Epithelial cell of proximal tubule (primary cell): ENCODE measurements around the gene WDSUB1. TPM values are rescaled to one million over a fixed set of nuclear protein-coding genes. Genes with fewer than 3 reads are reported as not detected.
A peak's percentile ranks its signal among the peaks of the same experiment; 100 is the strongest.

Experiments used
- DNase-seq: peaks from one replicate; pipeline ENCODE4 v3.0.0-alpha.2; 2011; ENCODE audit warnings: low read depth
- H3K4me3 ChIP-seq: 2 replicates; pipeline ENCODE4 v1.5.1; 2011; ENCODE audit warnings: low read depth, mild to moderate bottlenecking, low read length
- total RNA-seq: library from RNA; depleted of rRNA; stranded (reverse); fragments of >200 nt; gene quantifications from 2 replicates; pipeline ENCODE4 v1.2.3, GENCODE V29; 2015
- TF ChIP-seq, protein P1 (sequence below): conservative IDR thresholded peaks from 2 replicates; pipeline ENCODE4 v1.5.1; 2012; ENCODE audit warnings: low read depth, mild to moderate bottlenecking, low read length

Gene WDSUB1
- total RNA-seq, 1 donor from 2014 or later, result 2.2 TPM

DNA sequence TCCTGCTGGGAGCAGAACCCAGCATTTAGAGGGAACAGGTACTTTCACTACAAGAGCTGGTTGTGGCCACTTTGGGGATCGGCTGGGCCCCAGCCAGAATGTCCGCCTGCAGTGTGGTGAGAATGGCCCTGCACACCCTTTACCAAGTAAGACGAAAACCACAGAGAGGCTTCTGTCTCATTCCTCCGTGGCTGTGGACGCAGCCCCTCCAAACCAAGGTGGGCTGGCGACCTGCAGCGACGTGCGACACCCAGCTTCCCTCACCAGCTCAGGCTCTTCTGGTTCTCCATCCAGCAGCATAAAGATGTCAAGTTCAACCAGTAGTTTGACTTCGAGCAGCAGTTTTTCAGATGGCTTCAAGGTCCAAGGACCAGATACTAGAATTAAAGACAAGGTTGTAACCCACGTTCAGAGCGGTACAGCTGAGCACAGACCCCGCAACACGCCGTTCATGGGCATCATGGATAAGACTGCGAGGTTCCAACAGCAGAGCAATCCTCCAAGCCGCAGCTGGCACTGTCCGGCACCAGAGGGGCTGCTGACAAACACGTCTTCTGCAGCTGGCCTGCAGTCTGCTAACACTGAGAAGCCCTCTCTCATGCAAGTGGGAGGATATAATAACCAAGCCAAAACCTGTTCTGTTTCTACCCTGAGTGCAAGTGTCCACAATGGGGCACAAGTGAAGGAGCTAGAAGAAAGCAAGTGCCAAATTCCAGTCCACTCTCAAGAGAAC lies 56.2 kb downstream of the WDSUB1 start:
- H3K4me3 ChIP-seq, result no peak overlapping the region
- TF ChIP-seq, protein P1, sequence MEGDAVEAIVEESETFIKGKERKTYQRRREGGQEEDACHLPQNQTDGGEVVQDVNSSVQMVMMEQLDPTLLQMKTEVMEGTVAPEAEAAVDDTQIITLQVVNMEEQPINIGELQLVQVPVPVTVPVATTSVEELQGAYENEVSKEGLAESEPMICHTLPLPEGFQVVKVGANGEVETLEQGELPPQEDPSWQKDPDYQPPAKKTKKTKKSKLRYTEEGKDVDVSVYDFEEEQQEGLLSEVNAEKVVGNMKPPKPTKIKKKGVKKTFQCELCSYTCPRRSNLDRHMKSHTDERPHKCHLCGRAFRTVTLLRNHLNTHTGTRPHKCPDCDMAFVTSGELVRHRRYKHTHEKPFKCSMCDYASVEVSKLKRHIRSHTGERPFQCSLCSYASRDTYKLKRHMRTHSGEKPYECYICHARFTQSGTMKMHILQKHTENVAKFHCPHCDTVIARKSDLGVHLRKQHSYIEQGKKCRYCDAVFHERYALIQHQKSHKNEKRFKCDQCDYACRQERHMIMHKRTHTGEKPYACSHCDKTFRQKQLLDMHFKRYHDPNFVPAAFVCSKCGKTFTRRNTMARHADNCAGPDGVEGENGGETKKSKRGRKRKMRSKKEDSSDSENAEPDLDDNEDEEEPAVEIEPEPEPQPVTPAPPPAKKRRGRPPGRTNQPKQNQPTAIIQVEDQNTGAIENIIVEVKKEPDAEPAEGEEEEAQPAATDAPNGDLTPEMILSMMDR, result no peak
- no peak for DNase-seq

DNA sequence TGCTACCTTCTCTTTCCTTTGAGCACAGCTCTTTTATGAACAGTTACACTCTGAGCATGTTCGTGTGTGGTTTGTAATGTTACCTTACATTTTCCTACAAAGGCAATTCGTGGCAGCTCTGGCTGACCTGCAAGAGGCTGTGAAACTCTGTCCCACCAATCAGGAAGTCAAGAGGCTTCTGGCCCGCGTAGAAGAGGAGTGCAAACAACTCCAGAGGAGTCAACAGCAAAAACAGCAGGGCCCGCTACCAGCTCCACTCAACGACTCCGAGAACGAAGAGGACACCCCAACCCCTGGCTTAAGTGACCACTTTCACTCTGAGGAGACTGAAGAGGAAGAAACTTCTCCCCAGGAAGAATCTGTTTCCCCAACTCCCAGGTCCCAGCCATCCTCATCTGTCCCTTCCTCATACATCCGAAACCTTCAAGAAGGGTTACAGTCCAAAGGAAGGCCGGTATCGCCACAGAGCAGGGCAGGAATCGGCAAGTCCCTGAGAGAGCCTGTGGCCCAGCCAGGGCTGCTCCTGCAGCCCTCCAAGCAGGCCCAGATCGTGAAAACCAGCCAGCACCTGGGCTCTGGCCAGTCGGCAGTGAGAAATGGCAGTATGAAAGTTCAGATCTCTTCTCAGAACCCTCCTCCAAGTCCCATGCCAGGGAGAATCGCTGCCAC lies 56.9 kb downstream of the WDSUB1 start:
- TF ChIP-seq, protein P1, result no peak
- no peak for DNase-seq
- H3K4me3 ChIP-seq, result no peak overlapping the region

DNA sequence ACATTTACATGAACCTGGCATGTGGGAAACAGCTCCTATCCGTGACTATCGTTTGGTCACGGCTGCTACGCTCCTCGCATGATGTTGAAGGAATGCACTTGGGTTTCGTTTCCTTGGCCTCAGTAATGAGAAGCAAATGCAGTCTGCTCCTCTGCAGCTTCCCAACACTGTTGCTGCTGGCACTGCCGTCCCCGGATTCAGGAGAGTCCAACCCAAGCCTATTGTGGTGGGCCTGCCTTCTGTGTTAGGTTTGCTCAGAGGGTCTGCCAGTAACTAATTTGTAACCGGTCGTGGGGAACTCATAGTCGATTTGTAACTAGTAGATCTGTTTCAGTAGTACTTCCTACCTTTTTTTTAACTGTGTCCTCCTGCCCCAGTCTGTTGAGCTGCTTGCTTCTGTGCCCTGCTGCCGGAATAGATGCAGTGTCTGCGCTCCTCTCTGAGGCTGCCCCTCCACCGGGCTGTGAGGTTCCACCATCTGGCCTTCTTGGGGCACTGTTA lies 58.4 kb downstream of the WDSUB1 start:
- no peak for DNase-seq
- TF ChIP-seq, protein P1, result no peak
- no peak overlapping the region for H3K4me3 ChIP-seq

DNA sequence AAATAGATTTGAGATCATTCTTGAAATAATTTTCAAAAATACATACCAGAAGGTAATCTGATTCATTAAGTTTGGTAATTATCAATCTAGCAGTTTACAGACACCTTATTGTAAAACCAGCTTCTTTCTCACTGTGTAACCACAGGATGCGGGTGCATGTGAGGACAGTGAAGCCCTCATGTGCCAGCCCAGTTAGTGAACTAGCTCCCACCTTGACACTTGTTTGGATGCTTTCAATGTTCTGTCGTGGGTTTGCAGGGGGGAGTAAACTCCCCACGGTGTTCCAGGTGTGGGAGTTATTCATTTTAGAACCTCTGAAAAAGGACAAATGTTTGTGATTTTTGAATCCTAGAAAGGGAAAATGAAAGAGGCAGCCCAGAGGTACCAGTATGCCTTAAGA lies 59.0 kb downstream of the WDSUB1 start:
- H3K4me3 ChIP-seq, result no peak overlapping the region
- TF ChIP-seq, protein P1, result no peak
- no peak for DNase-seq

DNA sequence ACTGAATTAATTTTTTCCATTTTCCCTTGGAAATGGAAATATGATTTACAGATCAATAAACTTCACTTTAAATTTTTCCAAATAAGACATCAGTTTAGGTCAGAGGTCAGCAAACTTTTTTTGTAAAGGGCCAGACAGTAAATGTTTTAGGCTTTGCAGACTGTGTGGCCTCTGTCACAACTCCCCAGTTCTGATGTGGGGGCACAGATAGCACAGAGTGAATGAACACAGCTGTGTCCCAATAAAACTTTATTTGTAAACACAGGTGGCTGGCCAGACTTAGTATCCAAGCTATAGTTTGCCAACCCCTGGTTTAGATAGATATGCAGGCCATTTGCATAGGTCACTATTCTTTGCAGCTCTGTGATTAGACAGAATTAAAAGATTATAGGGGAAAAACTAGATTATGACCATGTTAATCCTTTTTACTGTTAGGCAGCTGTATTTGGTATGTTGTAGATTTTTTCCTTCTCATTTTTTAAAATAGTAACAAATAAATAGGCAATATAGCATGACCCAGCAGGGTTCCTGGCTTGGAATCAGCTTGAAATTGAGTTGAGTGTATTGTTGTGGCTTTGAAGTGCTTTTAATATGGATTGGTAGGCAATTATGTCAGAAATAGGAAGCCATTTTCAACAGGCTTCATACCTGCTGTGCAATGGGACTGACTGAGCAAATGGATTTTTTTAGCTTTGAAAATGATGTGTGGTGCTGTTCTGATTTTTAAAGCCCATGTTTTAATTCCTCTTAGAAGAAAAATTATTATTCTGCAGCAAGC lies 59.7 kb downstream of the WDSUB1 start:
- no peak for DNase-seq
- no peak overlapping the region for H3K4me3 ChIP-seq
- TF ChIP-seq, protein P1, result no peak

DNA sequence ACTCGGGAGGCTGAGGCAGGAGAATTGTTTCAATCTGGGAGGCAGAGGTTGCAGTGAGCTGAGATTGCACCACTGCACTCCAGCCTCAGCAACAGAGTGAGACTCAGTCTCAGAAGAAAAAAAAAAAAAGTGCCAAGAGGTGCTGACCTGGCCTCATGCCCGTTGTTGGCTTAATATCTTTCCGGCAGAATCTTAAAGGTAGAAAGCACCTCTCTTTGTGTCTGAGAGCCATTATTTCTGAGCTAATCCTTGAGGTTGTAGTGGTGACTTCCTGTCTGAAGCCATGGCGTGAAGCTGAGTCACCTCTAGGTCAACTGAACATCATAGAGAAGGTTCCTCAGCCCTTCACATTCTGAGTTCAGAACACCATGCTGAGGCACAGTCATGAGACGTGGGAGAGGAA lies 60.4 kb downstream of the WDSUB1 start:
- no peak overlapping the region for H3K4me3 ChIP-seq
- peak; percentile 65 for DNase-seq
- TF ChIP-seq, protein P1, result no peak
